OCI-LY3 (cell line): Measurements from ENCODE around the gene GNAZ.

Experiments used
- CTCF ChIP-seq: fragments of 200-600, 300-600 bp; sonication (generic); IDR thresholded peaks from 2 replicates; pipeline ENCODE4 v1.5.1; 2014; ENCODE audit warnings: antibody characterized with exemption, low read length, low read depth
- EZH2phosphoT487 ChIP-seq: fragments of 200-600 bp; shearing (Covaris generic); IDR thresholded peaks from 2 replicates; pipeline ENCODE4 v1.6.1; 2018; ENCODE audit warnings: antibody characterized with exemption, mixed run types, low read depth

GRCh38 chr22:23038334-23038642, 32.0 kb upstream of the GNAZ start:
- TF ChIP-seq CTCF, result no peak
- no peak for TF ChIP-seq EZH2phosphoT487
